HepG2 (cell line): ENCODE data around the gene STRA6. TPM values are rescaled to one million over a fixed set of nuclear protein-coding genes. Genes with fewer than 3 reads are reported as not detected.

Experiments used
- ATAC-seq: fragments of 200-7000 bp; cut with Tn5 transposase; 3 replicates; pipeline ENCODE4 v1.9.1; 2020; ENCODE audit warnings: mild to moderate bottlenecking, moderate library complexity
- BruUV-seq: library from RNA; stranded (reverse); fragments of 400-500 nt; replicated peaks from 2 replicates; lab custom pipeline; 2021; lab: Mats Ljungman, UMichigan
- CTCF ChIA-PET: fragments of 300-600 bp; formaldehyde crosslinking; extraction: SDS; loops from one replicate; lab custom pipeline; 2021; ENCODE audit warnings: low total read pairs, inconsistent platforms, low intra/inter-chr PET ratio; lab: Yijun Ruan, JAX
- POLR2A ChIA-PET: fragments of 350-600 bp; sonication (Branson Sonifier 250); formaldehyde crosslinking; loops from one replicate; lab custom pipeline; 2020; ENCODE audit warnings: antibody characterized with exemption, inconsistent platforms; lab: Yijun Ruan, JAX
- DNase-seq: peaks from one replicate; pipeline ENCODE4 v3.0.0-alpha.2; 2015; ENCODE audit warnings: low spot score
- FAIRE-seq: peaks from 3 replicates; lab custom pipeline; 2011; peaks lifted over from hg19 to GRCh38; lab: Jason Lieb, UNC
- H2AFZ ChIP-seq: one replicate; pipeline ENCODE4 v1.6.1; 2011; ENCODE audit warnings: low read length, inconsistent platforms
- H3K27ac ChIP-seq: fragments of 300-600 bp; 3 replicates; pipeline ENCODE4 v1.8.0; 2011; ENCODE audit warnings: mixed run types, mild to moderate bottlenecking, mixed read lengths, low read length, inconsistent platforms; ENCODE audit not compliant: insufficient read depth; ENCODE audit errors: extremely low read length
- H3K27me3 ChIP-seq, 2 experiments: fragments of 200-600 bp in 1 of 2; 2 replicates in 1 of 2; 3 replicates in 1 of 2; pipeline versions ENCODE4 v1.6.0 to v1.8.0; 2011; ENCODE audit warnings: low read length in 2 of 2, mild to moderate bottlenecking in 2 of 2, moderate library complexity in 2 of 2, inconsistent platforms in 1 of 2; ENCODE audit not compliant: insufficient read depth in 2 of 2, control insufficient read depth in 1 of 2
- H3K36me3 ChIP-seq, 2 experiments: fragments of 200-600 bp in 1 of 2; replicated peaks in 1 of 2; 2 replicates in 1 of 2; 3 replicates in 1 of 2; pipeline versions ENCODE4 v1.5.1 to v1.8.0; 2011; ENCODE audit warnings: low read length in 2 of 2, inconsistent platforms in 1 of 2; ENCODE audit not compliant: insufficient read depth in 2 of 2, control insufficient read depth in 1 of 2
- H3K4me1 ChIP-seq: 2 replicates; pipeline ENCODE4 v1.5.1; 2012; ENCODE audit warnings: low read length, inconsistent platforms; ENCODE audit not compliant: insufficient read depth
- H3K4me2 ChIP-seq: 2 replicates; pipeline ENCODE4 v1.6.0; 2011; ENCODE audit warnings: low read depth, low read length, inconsistent platforms
- H3K4me3 ChIP-seq, 3 experiments: fragments of 200-600 bp in 1 of 3; sonication (generic), shearing (Covaris generic) in 1 of 3; replicated peaks in 1 of 3; 2 replicates each; pipeline ENCODE4 v1.5.1; 2011 to 2016; ENCODE audit warnings: low read length in 3 of 3, inconsistent platforms in 2 of 3, low read depth in 2 of 3, mild to moderate bottlenecking in 2 of 3, control low read depth in 1 of 3, mixed read lengths in 1 of 3; ENCODE audit not compliant: insufficient read depth in 1 of 3
- H3K79me2 ChIP-seq: one replicate; pipeline ENCODE4 v1.6.1; 2011; ENCODE audit warnings: low read length, inconsistent platforms; ENCODE audit not compliant: insufficient read depth
- H3K9ac ChIP-seq: 2 replicates; pipeline ENCODE4 v1.6.0; 2011; ENCODE audit warnings: mild to moderate bottlenecking, low read depth, low read length, inconsistent platforms; ENCODE audit not compliant: insufficient read depth
- H3K9me3 ChIP-seq: 2 replicates; pipeline ENCODE4 v1.5.1; 2012; ENCODE audit warnings: mild to moderate bottlenecking, low read length
- H4K20me1 ChIP-seq: 2 replicates; pipeline ENCODE4 v1.6.0; 2011; ENCODE audit warnings: inconsistent platforms, mild to moderate bottlenecking, low read length, moderate library complexity; ENCODE audit not compliant: insufficient read depth
- AFF4 ChIP-seq: sonication (generic); formaldehyde crosslinking; IDR thresholded peaks from 2 replicates; pipeline ENCODE4 v1.4.0; 2020; ENCODE audit warnings: missing genetic modification reagents
- CBX2 ChIP-seq, 2 experiments: fragments of 200-600 bp in 1 of 2; sonication (generic); formaldehyde crosslinking in 1 of 2; IDR thresholded peaks; 2 replicates each; pipeline versions ENCODE4 v1.7.0 to v1.8.1; 2018 to 2022; ENCODE audit warnings: low read depth in 2 of 2, low read length in 1 of 2, mild to moderate bottlenecking in 1 of 2, missing genetic modification reagents in 1 of 2
- CENPX ChIP-seq: sonication (generic); formaldehyde crosslinking; IDR thresholded peaks from 2 replicates; pipeline ENCODE4 v1.9.0; 2021; ENCODE audit warnings: mild to moderate bottlenecking, missing genetic modification reagents, moderate library complexity
- HBP1 ChIP-seq: IDR thresholded peaks from 2 replicates; pipeline ENCODE4 v1.6.1; 2016; ENCODE audit warnings: low read depth, control low read depth
- HDAC1 ChIP-seq: sonication (generic); formaldehyde crosslinking; IDR thresholded peaks from 2 replicates; pipeline ENCODE4 v1.5.1; 2020; ENCODE audit warnings: mild to moderate bottlenecking, missing genetic modification reagents
- NCOA1 ChIP-seq: sonication (generic); formaldehyde crosslinking; IDR thresholded peaks from 2 replicates; pipeline ENCODE4 v1.9.0; 2021; ENCODE audit warnings: missing genetic modification reagents
- RBFOX2 ChIP-seq: fragments of 200-400 bp; formaldehyde crosslinking; IDR thresholded peaks from 2 replicates; pipeline ENCODE4 v1.6.1; 2017; ENCODE audit warnings: low read depth, mild to moderate bottlenecking, low read length
- RXRA ChIP-seq: sonication (generic); formaldehyde crosslinking; IDR thresholded peaks from 2 replicates; pipeline ENCODE4 v1.5.1; 2020; ENCODE audit warnings: missing genetic modification reagents
- SNAPC5 ChIP-seq: sonication (generic); formaldehyde crosslinking; IDR thresholded peaks from 2 replicates; pipeline ENCODE4 v1.8.1; 2023; ENCODE audit warnings: mild to moderate bottlenecking, missing genetic modification reagents, borderline replicate concordance
- ZNF354B ChIP-seq: sonication (generic); formaldehyde crosslinking; IDR thresholded peaks from 2 replicates; pipeline ENCODE4 v1.8.0; 2022; ENCODE audit warnings: mild to moderate bottlenecking, missing genetic modification reagents
- ZNF512B ChIP-seq: sonication (generic); formaldehyde crosslinking; IDR thresholded peaks from 2 replicates; pipeline ENCODE4 v1.5.1; 2020; ENCODE audit warnings: missing genetic modification reagents, mild to moderate bottlenecking, borderline replicate concordance
- ZNF546 ChIP-seq: sonication (generic); formaldehyde crosslinking; conservative IDR thresholded peaks from 2 replicates; pipeline ENCODE4 v1.8.1; 2023; ENCODE audit warnings: mild to moderate bottlenecking, missing genetic modification reagents
- ZNF557 ChIP-seq: sonication (generic); formaldehyde crosslinking; IDR thresholded peaks from 2 replicates; pipeline ENCODE4 v1.4.0; 2020; ENCODE audit warnings: missing genetic modification reagents
- ZNF747 ChIP-seq: sonication (generic); formaldehyde crosslinking; IDR thresholded peaks from 2 replicates; pipeline ENCODE4 v1.8.1; 2023; ENCODE audit warnings: missing genetic modification reagents, mild to moderate bottlenecking, borderline replicate concordance
- ZSCAN12 ChIP-seq: sonication (generic); formaldehyde crosslinking; IDR thresholded peaks from 2 replicates; pipeline ENCODE4 v1.9.0; 2021; ENCODE audit warnings: mild to moderate bottlenecking, missing genetic modification reagents
- WGBS: methylation state at CpG from one replicate; pipeline ENCODE4 v1.1.6; 2017; ENCODE audit warnings: low lambda C conversion rate; 5-methylcytosine and 5-hydroxymethylcytosine counted together
- in situ Hi-C: cut with HindIII; loops from 2 replicates; pipeline ENCODE4 v1.10.0; 2017; ENCODE audit warnings: low pct_unique_long_range_greater_than_20kb; ENCODE audit not compliant: extremely low pct_ligation_motif_present
- intact Hi-C: fragments of 100-400 bp; cut with micrococcal nuclease; formaldehyde crosslinking; loops from one replicate; pipeline ENCODE4 v1.10.0; 2022; ENCODE audit not compliant: unreplicated experiment
- polyA plus RNA-seq, 8 experiments: library from polyadenylated mRNA; depleted of rRNA in 3 of 8; stranded (reverse) in 7 of 8; unstranded in 1 of 8; fragments of >200 nt; fragmentation: Illumina TruSeq in 4 of 8; extraction: Trizol in 4 of 8; gene quantifications; 2 replicates each; pipeline versions ENCODE4 v1.2.1 to v1.2.3, GENCODE V29; 2011 to 2016; ENCODE audit warnings: low read depth in 4 of 8, missing spikeins in 1 of 8, mixed read lengths in 1 of 8; ENCODE audit not compliant: insufficient read depth in 1 of 8
- total RNA-seq, 5 experiments: library from RNA; depleted of rRNA; stranded (reverse); fragments of >200 nt; fragmentation: Illumina TruSeq; extraction: Trizol; gene quantifications; 2 replicates each; pipeline ENCODE4 v1.2.3, GENCODE V29; 2016; ENCODE audit warnings: low read depth in 1 of 5

STRA6 gene
- total and polyA plus RNA-seq, 2 of the 13 experiments (the other 11 are each of a cell fraction or from before 2014, with no cell fraction given) = 1.6 to 2.1 TPM

GRCh38 chr15:74170071-74170844 is 32.3 kb downstream of the STRA6 start (continued):
- TF ChIP-seq HDAC1 = no peak
- TF ChIP-seq AFF4 (CRISPR knock-in tag) = no peak
- no peak for TF ChIP-seq ZSCAN12 (CRISPR knock-in tag)
- TF ChIP-seq CBX2 (IDR thresholded peaks at IDR 0.05; ENCODE audit: low read depth, low read length) = no peak
- no peak for TF ChIP-seq CBX2 (CRISPR knock-in tag; IDR thresholded peaks at IDR 0.05; ENCODE audit: low read depth)

GRCh38 chr15:74168711-74169126 is 33.9 kb downstream of the STRA6 start:
- Histone ChIP-seq H3K9me3 (no peaks in the 10 kb centered on the region), H3K36me3 (no peaks in the 10 kb centered on the region), H3K27ac (no peak overlapping the region), H3K4me3 (no peak overlapping the region), H3K79me2 (no peaks in the 10 kb centered on the region), H2AFZ (no peak overlapping the region), H3K4me2 (no peak overlapping the region), H3K27me3 (peaks cover 7 to 25% of the 10 kb centered on the region in 2 experiments; a peak in 3 of 5 replicates), H3K4me1 (no peaks in the 10 kb centered on the region), H3K9ac (no peak overlapping the region), H4K20me1 (no peaks in the 10 kb centered on the region)
- no TSS peak for BruUV-seq
- no peak for ATAC-seq
- ChIA-PET POLR2A (no interaction called here), CTCF (no interaction called here)
- no peak for FAIRE-seq
- 0% methylated on average over 3 of the region's 3 CpGs for WGBS
- in situ Hi-C loops = no loop called here
- intact Hi-C loops = no loop called here
- no peak for DNase-seq
- TF ChIP-seq RXRA (no peak), HBP1 (CRISPR knock-in tag) (no peak), ZNF512B (CRISPR knock-in tag) (no peak), CENPX (no peak), ZNF546 (CRISPR knock-in tag) (no peak), RBFOX2 (no peak), ZNF354B (CRISPR knock-in tag) (no peak), SNAPC5 (no peak), ZNF557 (CRISPR knock-in tag) (no peak), NCOA1 (CRISPR knock-in tag) (no peak), ZNF747 (CRISPR knock-in tag) (no peak)
